ENCODE measurements around the gene FTL.
A peak's percentile ranks its signal among the peaks of the same experiment; 100 is the strongest.

The FTL gene

DNA sequence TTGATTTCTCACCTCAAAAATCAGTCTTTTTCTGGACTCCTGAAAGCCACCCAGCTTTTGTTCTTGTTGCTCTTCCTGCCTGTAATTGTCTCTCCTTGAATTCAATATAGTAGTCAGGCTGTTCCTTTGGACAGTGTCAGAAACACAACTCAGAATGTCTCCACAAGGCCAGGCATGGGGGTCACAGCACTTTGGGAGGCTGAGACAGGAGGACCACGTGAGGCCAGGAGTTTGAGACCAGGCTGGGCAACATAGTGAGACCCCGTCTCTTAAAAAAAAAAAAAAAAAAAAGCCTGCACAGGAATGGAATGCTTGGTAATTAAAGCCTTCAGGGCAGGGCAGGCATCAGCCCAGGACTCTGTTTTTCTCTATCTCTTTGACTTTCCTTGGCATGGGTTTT is 19.3 kb upstream of the FTL start:
- no peak for DNase-seq (ENCODE audit: low read depth in 2 of 2)

DNA sequence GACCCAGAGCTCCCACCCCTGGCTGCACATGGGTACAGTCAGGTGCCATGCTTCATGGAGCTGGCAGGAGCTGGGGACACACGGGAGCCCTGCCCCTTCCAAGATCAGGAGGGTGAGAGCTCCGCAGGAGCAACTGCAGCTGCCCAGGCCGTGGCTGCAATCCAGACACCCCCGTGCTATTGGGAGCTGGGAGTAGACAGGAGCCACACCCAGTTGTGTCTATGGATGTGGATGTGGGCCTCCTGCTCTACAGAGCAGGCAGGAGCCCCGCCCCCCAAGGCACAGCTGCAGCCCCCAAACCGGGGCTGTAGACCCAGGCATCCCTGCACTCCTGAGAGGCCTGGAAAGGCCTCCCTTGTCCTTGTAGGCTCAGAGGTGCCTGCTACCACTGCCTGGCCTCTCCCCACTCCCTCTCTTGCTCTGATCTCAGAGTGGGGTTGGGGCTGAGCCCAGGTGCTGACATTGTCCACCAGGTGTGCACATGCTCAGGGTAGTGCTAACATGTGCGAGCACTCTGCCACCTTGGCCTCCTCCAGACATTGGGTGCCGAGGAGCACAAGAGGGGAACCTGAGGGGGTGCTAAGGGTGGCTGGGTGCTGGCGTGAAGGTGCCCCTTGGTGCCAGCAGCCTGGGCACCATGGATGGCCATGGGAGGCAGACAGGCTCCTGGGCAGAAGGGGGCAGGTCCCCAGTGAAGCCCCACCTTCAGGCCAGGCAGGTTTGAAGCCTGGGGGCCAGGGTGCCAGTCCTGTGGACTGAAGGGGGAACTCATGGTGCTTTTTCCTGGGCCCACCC is 18.4 kb upstream of the FTL start:
- DNase-seq (ENCODE audit: low read depth in 2 of 2) = no peak

- DNase-seq (ENCODE audit: low read depth in 2 of 2) = no peak
Measured at GRCh38 chr19:48947258-48947542, 17.9 kb upstream of the FTL start.

DNA sequence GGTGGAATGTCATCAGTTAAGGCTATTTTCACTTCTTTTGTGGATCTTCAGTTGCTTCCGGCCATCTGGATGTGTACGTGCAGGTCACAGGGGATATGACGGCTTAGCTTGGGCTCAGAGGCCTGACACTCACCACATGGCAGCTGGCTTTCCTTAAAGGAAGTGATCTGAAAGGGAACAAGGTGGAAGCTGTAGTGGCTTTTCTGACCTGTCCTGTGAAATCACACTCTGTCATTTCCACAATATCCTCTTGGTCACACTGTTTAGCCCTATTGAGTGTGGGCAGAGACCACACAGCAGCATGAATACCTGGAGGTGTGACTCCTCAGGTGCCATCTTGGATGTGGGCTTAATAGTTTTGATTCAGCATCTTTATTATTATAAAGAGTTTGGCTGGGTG is 14.9 kb upstream of the FTL start:
- DNase-seq (ENCODE audit: low read depth in 2 of 2) = no peak

GRCh38 chr19:48950830-48951519 is 14.1 kb upstream of the FTL start:
- DNase-seq (ENCODE audit: low read depth in 2 of 2) = no peak

DNA sequence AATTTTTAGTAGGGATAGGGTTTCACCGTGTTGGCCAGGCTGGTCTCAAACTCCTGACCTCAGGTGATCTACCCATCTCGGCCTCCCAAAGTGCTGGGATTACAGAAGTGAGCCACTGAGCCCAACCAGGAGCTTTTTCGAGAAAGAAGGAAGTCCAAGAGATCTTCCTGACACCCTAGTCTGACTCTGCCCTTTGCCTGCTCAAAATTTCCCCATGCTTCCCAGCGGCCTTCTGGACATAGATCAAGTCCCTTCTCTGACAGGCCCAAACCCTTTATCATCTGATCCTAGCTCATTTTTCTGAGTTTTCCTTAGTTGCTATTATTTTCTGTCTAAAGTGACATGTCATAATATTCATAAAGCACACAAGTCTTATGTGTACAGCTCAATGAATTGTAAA is 12.0 kb upstream of the FTL start:
- no peak for DNase-seq (ENCODE audit: low read depth in 2 of 2)

DNA sequence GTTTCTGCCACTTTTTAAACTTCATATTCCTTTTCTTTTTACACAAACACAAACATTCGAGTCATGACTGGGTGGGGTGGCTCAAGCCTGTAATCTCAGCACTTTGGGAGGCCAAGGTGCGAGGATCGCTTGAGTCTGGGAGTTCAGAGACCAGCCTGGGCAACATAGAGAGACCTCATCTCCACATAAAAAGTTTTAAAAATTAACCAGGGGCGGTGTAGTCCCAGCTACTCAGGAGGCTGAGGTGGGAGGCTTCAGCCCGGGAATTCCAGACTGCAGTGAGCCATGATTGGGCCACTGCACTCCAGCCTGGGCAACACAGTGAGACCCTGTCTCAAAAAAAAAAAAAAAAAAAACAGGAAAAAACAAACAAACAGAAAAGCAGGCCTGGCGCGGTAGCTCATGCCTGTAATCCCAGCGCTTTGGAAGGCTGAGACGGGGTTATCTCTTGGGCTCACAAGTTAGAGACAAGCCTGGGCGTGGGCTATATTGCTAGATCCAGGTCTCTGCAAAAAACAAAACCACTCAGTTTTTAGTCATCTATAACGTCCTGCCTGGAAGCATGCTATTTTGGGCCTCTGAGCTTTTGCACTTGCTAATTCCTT is 11.0 kb upstream of the FTL start:
- no peak for DNase-seq (ENCODE audit: low read depth in 2 of 2)

GRCh38 chr19:48954595-48955307 is 10.4 kb upstream of the FTL start, which contains the start of gene BAX:
Gene BAX, plus strand, starts transcription at chr19:48954875. Its CDS starts 54 bp downstream, at chr19:48954929.
- DNase-seq (ENCODE audit: low read depth in 2 of 2) = peak; percentile 95 to 97

GRCh38 chr19:48955308-48955958 is 9.7 kb upstream of the FTL start:
- DNase-seq (ENCODE audit: low read depth in 2 of 2) = no peak

DNA sequence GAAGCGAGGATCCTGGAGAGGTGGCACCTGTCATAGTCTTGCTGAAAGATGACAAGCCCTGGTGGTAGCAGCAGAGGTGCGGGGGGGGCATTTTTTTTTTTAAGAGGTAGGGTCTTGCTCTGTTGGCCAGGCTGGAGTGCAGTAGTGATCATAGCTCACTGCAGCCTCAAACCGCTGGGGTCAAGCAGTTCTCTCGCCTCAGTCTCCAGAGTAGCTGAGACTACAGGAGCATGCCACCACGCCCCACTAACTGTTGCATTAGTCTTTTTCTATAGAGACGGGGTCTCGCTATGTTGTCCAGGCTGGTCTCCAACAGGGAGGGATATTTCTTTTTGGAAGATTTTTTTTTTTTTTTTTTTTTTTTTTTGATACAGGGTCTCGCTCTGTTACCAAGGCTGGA is 7.1 kb upstream of the FTL start:
- DNase-seq (ENCODE audit: low read depth in 2 of 2) = no peak

GRCh38 chr19:48959341-48960239 is 5.5 kb upstream of the FTL start:
- DNase-seq (ENCODE audit: low read depth in 2 of 2) = no peak

DNA sequence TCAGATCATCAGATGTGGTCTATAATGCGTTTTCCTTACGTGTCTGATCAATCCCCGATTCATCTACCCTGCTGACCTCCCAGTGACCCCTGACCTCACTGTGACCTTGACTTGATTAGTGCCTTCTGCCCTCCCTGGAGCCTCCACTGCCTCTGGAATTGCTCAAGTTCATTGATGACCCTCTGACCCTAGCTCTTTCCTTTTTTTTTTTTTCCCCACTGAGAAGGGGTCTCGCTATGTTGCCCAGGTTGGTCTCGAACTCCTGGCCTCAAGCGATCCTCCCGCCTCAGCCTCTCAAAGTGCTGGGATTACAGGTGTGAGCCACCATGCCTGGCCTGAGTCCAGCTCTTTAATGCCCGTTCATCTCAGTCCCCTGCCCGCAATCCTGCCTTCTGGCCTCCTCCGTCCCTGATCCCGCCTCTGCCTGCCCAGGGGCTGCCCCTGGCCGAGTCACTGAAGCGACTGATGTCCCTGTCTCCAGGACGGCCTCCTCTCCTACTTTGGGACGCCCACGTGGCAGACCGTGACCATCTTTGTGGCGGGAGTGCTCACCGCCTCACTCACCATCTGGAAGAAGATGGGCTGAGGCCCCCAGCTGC is 4.0 kb upstream of the FTL start:
- no peak for DNase-seq (ENCODE audit: low read depth in 2 of 2)

DNA sequence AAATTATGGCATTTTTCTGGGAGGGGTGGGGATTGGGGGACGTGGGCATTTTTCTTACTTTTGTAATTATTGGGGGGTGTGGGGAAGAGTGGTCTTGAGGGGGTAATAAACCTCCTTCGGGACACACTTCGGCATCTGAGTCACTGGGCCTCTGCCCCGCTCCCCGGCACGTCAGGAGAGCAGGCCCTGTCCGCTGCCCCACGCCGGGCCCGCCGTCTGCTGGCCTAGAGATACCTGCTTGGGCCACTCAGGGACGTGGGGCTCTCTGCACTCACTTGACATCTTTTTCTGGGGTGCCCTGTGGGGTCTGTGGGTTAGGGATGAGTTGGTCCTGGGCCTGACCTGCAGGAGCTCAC is 3.5 kb upstream of the FTL start:
- no peak for DNase-seq (ENCODE audit: low read depth in 2 of 2)

GRCh38 chr19:48962029-48962848 is 2.9 kb upstream of the FTL start:
- DNase-seq (ENCODE audit: low read depth in 2 of 2) = peak in 1 of 2 donors; percentile 48

- no peak for DNase-seq (ENCODE audit: low read depth in 2 of 2)
Measured at GRCh38 chr19:48962849-48963165, 2.3 kb upstream of the FTL start.

DNA sequence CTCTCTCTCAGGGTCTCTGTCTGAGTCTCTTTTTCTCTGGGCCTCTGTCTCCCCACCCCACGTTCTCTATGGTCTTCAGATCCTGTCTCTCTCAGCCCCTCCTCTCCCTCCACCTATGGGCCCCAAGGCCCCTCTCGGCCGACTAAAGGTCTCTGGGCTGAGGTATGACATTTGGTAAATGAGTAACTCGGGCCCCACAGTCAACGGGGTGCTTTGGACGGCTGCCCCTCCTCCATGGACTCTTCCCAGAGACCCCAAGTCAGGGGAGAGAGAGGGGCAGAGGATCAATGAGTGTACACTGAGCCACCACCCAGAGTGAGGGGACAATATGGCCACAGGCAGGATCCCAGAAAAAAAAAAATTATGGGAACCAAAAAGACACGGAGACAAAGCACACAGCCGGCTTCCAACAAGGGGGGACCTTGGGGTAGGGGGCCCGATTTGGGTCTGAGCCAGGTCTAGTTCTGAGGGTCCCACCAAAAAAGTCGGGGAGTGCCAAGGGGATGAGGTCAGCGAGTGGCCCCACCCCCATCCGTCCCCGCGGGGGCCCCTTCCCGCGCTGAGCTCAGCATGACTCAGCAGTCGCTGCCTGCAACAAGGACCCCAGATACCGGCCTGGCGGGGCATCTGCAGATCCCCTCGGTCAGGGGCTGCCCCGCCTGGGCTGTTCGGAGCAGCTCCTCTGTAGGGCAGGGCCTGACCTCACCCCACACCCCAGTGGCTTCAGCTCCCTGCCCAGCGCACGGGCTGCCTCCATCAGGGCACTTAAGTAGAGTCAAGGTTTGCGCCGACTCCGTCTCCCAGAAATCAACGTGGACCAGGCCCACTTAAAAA is 1.5 kb upstream of the FTL start:
- peak; percentile 76 to 77 for DNase-seq (ENCODE audit: low read depth in 2 of 2)

GRCh38 chr19:48964205-48965039 is 687 bp upstream of the FTL start:
- no peak for DNase-seq (ENCODE audit: low read depth in 2 of 2)
